ENCODE data around the gene MOV10L1. TPM values are rescaled to one million over a fixed set of nuclear protein-coding genes. Genes with fewer than 3 reads are reported as not detected.

MOV10L1 gene
- total and polyA plus RNA-seq, 9 of the 15 experiments (the other 6 are each of a cell fraction or from before 2014, with no cell fraction given), result 0.06 to 0.43 (median 0.15) TPM

DNA sequence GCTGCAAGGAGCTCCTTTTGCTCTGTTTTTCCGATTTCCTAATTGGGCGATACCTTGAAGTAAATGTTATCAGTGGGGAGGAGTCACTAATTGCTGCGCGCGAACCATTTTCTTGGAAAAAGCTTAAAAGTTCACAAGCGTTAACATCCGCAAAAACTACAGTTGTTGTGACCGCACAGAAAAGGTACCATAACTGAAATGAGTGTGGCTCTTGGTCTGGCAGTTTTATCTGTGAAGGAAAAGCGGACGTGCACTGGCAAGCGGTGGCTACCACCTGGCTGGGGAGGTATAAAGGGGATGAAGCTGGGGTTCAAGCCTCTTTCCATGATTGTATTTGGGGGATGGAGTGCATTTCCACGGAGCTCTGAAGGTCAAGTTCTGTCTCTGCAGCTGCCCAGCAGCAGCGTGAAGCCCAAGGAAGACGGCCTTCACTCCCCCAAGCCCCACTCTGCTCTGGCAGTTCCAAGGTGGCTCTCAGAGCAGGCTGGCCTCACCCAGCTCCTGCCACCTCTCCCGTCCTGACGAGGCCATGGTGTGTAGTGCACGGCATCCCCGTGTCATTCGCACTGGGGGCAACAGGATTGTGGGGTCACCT, 27.5 kb downstream of the MOV10L1 start (continued):
- TF ChIP-seq ZNF695 (CRISPR knock-in tag; IDR thresholded peaks at IDR 0.05), result no peak
- 0 out of 2 replicates have a peak, but pooled peaks have one; percentile 32 for TF ChIP-seq ZEB2 (IDR thresholded peaks at IDR 0.05)
- TF ChIP-seq MYNN (IDR thresholded peaks at IDR 0.05), result peak; percentile 31; the same call in 1 of the 2 replicates
- TF ChIP-seq MYNN (CRISPR knock-in tag; IDR thresholded peaks at IDR 0.05), result no peak
- TF ChIP-seq NFE2 (IDR thresholded peaks at IDR 0.05; ENCODE audit: low read depth), result no peak
- TF ChIP-seq, protein P1, sequence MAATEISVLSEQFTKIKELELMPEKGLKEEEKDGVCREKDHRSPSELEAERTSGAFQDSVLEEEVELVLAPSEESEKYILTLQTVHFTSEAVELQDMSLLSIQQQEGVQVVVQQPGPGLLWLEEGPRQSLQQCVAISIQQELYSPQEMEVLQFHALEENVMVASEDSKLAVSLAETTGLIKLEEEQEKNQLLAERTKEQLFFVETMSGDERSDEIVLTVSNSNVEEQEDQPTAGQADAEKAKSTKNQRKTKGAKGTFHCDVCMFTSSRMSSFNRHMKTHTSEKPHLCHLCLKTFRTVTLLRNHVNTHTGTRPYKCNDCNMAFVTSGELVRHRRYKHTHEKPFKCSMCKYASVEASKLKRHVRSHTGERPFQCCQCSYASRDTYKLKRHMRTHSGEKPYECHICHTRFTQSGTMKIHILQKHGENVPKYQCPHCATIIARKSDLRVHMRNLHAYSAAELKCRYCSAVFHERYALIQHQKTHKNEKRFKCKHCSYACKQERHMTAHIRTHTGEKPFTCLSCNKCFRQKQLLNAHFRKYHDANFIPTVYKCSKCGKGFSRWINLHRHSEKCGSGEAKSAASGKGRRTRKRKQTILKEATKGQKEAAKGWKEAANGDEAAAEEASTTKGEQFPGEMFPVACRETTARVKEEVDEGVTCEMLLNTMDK (IDR thresholded peaks at IDR 0.05; ENCODE audit: borderline replicate concordance, insufficient read depth, low read depth, low read length, poor library complexity, severe bottlenecking), result no peak
- no peak for TF ChIP-seq ZNF311 (CRISPR knock-in tag; IDR thresholded peaks at IDR 0.05)
- peak; percentile 95 for TF ChIP-seq CXXC5 (CRISPR knock-in tag; IDR thresholded peaks at IDR 0.05)
- no peak for TF ChIP-seq ZNF561 (CRISPR knock-in tag; conservative IDR thresholded peaks at IDR 0.05)
- TF ChIP-seq, protein P2, sequence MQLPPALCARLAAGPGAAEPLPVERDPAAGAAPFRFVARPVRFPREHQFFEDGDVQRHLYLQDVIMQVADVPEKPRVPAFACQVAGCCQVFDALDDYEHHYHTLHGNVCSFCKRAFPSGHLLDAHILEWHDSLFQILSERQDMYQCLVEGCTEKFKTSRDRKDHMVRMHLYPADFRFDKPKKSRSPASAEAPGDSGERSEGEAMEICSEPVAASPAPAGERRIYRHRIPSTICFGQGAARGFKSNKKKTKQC (CRISPR knock-in tag; IDR thresholded peaks at IDR 0.05), result no peak
- no peak; a peak in 1 of 4 replicates for TF ChIP-seq KDM1A (IDR thresholded peaks at IDR 0.05)
- TF ChIP-seq ESRRA (IDR thresholded peaks at IDR 0.05; ENCODE audit: borderline replicate concordance, low read depth), result peak; percentile 29; the same call in 1 of the 2 replicates
- TF ChIP-seq, protein P3, sequence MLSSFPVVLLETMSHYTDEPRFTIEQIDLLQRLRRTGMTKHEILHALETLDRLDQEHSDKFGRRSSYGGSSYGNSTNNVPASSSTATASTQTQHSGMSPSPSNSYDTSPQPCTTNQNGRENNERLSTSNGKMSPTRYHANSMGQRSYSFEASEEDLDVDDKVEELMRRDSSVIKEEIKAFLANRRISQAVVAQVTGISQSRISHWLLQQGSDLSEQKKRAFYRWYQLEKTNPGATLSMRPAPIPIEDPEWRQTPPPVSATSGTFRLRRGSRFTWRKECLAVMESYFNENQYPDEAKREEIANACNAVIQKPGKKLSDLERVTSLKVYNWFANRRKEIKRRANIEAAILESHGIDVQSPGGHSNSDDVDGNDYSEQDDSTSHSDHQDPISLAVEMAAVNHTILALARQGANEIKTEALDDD (IDR thresholded peaks at IDR 0.05), result 0 out of 2 replicates have a peak, but pooled peaks have one; percentile 17
- no peak for TF ChIP-seq BMI1 (IDR thresholded peaks at IDR 0.05; ENCODE audit: low read length)
- TF ChIP-seq ARNT (IDR thresholded peaks at IDR 0.05), result no peak
- TF ChIP-seq ATF1 (CRISPR knock-in tag; IDR thresholded peaks at IDR 0.05), result no peak
- TF ChIP-seq ATF1 (tag; IDR thresholded peaks at IDR 0.05), result no peak
- TF ChIP-seq, protein P4, sequence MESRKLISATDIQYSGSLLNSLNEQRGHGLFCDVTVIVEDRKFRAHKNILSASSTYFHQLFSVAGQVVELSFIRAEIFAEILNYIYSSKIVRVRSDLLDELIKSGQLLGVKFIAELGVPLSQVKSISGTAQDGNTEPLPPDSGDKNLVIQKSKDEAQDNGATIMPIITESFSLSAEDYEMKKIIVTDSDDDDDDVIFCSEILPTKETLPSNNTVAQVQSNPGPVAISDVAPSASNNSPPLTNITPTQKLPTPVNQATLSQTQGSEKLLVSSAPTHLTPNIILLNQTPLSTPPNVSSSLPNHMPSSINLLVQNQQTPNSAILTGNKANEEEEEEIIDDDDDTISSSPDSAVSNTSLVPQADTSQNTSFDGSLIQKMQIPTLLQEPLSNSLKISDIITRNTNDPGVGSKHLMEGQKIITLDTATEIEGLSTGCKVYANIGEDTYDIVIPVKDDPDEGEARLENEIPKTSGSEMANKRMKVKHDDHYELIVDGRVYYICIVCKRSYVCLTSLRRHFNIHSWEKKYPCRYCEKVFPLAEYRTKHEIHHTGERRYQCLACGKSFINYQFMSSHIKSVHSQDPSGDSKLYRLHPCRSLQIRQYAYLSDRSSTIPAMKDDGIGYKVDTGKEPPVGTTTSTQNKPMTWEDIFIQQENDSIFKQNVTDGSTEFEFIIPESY (CRISPR knock-in tag; IDR thresholded peaks at IDR 0.05), result no peak
- TF ChIP-seq TGIF2 (CRISPR knock-in tag; IDR thresholded peaks at IDR 0.05), result no peak
- TF ChIP-seq POLR3A (IDR thresholded peaks at IDR 0.05; ENCODE audit: borderline replicate concordance, extremely low read depth, insufficient read depth, insufficient read length), result no peak
- TF ChIP-seq HDAC1 (IDR thresholded peaks at IDR 0.05), result 0 out of 4 replicates have a peak, but pooled peaks of 1 of the 2 experiments have one; percentile 26
- TF ChIP-seq JUNB (CRISPR knock-in tag; conservative IDR thresholded peaks at IDR 0.05), result no peak

Data from K562 (cell line).